A549 (cell line): Measurements from ENCODE around the gene FAM193A.

ENCODE experiments used
- FOSL2 ChIP-seq, 2 experiments: fragments of 450-650 bp in 1 of 2; fragments of >200 bp in 1 of 2; sonication (Bioruptor Twin) in 1 of 2; formaldehyde crosslinking; IDR thresholded peaks; 2 replicates each; pipeline versions ENCODE4 v1.5.0 to v1.6.1; 2016 to 2020; ENCODE audit warnings: mild to moderate bottlenecking in 1 of 2, moderate library complexity in 1 of 2
- POLR2A ChIP-seq: IDR thresholded peaks from 2 replicates; pipeline ENCODE4 v1.6.1; 2012; ENCODE audit warnings: mild to moderate bottlenecking, low read length
- SMC3 ChIP-seq: fragments of >200 bp; sonication (Bioruptor Twin); formaldehyde crosslinking; IDR thresholded peaks from 3 replicates; pipeline ENCODE4 v1.6.1; 2018; ENCODE audit warnings: inconsistent platforms
- TFCP2L1 ChIP-seq: fragments of 250-450 bp; sonication (Bioruptor Pico); IDR thresholded peaks from 2 replicates; pipeline ENCODE4 v1.5.0; 2021; ENCODE audit warnings: mild to moderate bottlenecking
- ZSCAN20 ChIP-seq: fragments of 250-450 bp; sonication (Bioruptor Pico); IDR thresholded peaks from 2 replicates; pipeline ENCODE4 v1.8.0; 2022; ENCODE audit warnings: mild to moderate bottlenecking, moderate library complexity
- TF ChIP-seq, protein P1 (sequence below): fragments of >200 bp; sonication (Bioruptor Twin); formaldehyde crosslinking; IDR thresholded peaks from 3 replicates; pipeline ENCODE4 v1.5.1; 2016
- TF ChIP-seq, protein P2 (sequence below): IDR thresholded peaks from 2 replicates; pipeline ENCODE4 v1.6.1; 2012
- TF ChIP-seq, protein P3 (sequence below): fragments of 150-350 bp; IDR thresholded peaks from 2 replicates; pipeline ENCODE4 v1.6.1; 2014; ENCODE audit warnings: low read depth, mild to moderate bottlenecking, low read length

DNA sequence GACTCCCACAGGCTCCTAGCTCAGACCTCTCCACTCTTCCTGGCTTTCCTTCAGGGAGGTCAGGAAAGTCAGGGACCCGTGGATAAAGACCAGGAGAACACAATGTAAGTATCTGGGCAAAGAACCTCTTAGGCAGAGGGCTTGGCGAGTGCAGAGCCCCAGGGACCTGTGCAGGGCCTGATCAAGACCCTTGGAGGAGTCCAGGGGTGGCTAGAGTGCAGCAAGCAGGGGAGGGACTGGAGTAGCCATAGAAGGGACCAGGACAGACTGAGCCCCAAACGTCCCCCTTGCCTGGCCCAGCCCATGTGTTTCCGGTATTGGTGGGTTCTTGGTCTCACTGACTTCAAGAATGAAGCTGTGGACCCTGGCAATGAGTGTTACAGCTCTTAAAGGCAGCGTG lies 225.6 kb downstream of the FAM193A start:
- TF ChIP-seq SMC3 (no peak), FOSL2 (IDR thresholded peaks at IDR 0.05) (no peak), FOSL2 (CRISPR knock-in tag; IDR thresholded peaks at IDR 0.05) (no peak), POLR2A (no peak), ZSCAN20 (no peak), TFCP2L1 (CRISPR knock-in tag) (no peak)
- TF ChIP-seq, protein P1, sequence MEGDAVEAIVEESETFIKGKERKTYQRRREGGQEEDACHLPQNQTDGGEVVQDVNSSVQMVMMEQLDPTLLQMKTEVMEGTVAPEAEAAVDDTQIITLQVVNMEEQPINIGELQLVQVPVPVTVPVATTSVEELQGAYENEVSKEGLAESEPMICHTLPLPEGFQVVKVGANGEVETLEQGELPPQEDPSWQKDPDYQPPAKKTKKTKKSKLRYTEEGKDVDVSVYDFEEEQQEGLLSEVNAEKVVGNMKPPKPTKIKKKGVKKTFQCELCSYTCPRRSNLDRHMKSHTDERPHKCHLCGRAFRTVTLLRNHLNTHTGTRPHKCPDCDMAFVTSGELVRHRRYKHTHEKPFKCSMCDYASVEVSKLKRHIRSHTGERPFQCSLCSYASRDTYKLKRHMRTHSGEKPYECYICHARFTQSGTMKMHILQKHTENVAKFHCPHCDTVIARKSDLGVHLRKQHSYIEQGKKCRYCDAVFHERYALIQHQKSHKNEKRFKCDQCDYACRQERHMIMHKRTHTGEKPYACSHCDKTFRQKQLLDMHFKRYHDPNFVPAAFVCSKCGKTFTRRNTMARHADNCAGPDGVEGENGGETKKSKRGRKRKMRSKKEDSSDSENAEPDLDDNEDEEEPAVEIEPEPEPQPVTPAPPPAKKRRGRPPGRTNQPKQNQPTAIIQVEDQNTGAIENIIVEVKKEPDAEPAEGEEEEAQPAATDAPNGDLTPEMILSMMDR: no peak
- TF ChIP-seq, protein P2, sequence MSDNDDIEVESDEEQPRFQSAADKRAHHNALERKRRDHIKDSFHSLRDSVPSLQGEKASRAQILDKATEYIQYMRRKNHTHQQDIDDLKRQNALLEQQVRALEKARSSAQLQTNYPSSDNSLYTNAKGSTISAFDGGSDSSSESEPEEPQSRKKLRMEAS: no peak
- TF ChIP-seq, protein P3, sequence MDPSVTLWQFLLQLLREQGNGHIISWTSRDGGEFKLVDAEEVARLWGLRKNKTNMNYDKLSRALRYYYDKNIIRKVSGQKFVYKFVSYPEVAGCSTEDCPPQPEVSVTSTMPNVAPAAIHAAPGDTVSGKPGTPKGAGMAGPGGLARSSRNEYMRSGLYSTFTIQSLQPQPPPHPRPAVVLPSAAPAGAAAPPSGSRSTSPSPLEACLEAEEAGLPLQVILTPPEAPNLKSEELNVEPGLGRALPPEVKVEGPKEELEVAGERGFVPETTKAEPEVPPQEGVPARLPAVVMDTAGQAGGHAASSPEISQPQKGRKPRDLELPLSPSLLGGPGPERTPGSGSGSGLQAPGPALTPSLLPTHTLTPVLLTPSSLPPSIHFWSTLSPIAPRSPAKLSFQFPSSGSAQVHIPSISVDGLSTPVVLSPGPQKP: no peak
